Measurements from ENCODE around the gene SCARF2.
"Not testable (repeated sequence)": the region's sequence is repeated elsewhere in the genome, so short reads cannot be mapped to it uniquely, and the experiment has no call there.

The SCARF2 gene

DNA sequence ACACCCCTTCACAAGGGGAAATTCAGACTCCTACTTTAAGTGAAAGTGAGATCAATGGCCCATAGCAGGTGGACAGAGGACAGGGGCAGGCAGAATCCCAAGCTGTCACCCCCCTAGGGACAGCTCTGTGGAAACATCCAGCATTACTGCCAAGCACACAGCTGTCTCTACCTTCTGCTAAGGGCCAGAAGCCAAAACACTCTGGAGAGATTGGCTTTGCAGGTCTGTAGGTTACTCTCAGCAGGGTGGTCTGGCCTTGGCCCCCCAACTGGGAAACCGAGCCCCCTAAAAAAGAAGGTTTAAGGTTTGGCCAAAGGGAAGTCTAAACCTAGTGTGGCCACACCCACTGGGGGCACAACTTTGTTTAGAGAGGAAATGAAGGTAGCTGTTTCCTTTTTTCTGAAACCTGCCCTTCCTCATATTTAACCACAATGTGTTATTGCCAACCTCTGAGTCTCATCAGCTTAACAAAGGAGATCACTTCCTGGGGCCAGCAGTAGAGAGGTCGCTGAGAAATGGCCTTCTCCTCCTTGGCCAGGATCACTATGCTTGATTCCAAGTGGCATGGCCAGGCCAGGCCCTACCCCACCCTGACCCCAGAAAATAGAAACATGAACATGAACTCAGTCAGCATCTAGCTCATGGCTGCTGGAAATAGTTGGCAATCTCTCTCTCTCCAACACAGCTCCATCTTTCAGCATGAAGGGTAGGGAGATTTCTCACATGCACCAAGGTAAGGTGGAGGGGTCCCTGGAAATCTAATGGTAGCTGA, 25.9 kb upstream of the SCARF2 start:
- no peak overlapping the region for H3K4me3 ChIP-seq (ENCODE audit: low read depth, low read length)

DNA sequence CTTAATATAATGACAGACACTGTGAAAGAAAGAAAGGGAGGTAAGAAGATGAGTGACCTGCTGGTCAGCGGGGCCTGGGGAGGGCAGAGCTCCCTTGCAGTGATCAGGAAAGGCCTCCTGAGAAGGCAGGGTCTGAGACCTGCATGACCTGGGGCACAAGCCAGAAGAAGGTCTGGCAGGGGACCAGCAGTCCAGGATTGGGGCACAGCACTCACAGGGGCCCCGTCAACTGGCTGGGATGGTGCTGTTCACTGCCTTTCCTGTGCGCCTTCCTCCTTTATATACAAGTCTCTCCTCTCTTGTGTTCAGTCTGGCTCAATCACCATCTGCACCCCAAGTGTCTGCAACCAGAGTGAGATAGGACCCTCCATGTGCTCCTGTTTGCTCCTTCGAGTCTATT, 22.2 kb upstream of the SCARF2 start:
- no peak overlapping the region for H3K4me3 ChIP-seq (ENCODE audit: low read depth, low read length)

DNA sequence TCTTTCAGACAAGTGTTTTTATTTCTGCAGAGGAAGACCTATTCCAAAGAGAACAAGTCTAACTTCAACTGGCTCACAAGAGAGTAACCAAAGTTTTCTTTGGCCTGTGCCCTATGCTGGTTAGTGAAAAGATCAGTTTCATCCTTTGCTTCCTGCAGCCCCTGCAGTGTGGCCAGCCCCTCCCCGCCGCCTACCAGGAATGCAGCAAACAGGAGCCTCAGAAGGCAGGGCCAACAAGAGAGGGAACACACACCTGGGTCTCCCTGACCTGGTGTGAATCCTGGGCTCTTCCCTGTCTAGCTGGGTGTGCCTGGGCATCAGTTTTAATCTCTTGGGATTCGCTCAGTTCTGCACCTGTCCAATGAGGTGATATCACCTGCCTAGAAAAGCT, 21.5 kb upstream of the SCARF2 start:
- H3K4me3 ChIP-seq (ENCODE audit: low read depth, low read length): no peak overlapping the region

DNA sequence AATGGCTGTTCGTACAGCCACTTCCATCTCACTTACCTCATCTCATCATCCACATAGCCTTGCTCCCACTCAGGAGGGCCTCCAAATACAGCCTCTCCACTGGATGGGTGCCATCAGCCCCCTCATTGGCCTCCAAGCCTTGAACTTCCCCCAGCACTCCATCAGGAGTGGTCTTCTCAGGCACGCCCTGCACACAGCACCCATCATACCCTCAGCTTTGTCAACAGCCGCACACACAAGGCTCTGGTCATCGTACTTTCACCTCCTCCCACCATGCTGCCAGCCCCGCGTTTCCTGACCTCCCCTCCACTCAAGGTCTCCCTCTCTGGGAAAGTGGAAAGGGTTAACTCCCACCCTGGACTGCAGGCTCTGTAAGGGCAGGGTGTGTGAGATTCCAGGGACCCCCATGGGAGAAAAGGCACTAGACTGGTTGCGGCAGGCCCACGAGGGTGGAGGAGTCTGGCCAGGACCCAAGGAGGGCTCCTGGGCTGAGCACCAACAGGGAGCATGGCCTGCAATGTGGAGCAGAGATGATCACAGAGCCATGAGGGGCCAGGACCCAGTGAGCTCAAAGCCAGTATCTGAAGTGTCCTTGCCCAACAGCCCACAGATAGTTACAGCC, 21.0 kb upstream of the SCARF2 start:
- no peak overlapping the region for H3K4me3 ChIP-seq (ENCODE audit: low read depth, low read length)

DNA sequence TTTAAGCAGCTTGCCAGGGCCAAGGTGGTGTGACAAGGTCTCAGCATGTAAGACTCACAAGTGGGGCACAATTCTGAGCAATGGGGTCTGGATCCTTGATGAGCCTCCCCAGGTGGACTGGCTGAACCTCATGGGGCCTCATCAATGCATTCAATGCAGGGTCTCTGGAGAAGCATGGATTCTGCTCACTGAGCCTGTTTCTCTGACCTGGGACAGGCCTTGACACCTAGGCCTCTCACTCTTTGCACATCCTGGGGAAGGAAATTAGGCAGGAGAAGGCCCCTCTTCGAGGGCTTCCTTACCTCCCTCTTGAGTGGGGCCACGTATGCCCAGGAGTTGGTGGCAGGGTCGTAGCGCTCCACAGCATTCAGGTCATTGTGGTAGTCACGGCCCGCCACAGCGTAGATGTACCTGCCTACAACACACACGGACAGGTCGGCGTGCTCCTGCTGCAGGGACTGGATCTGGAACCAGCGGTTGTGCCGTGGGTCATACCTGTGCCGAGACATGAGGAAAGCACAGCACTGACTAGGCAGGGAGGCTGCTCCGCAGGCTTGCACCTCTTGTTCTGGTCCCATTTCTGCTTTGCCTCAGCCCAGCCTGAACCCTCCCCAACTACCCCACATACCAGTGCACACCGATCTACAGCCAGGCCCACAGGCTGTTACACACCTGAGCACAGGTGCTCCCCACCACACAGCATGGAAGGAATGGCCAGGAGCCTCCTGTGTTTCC, 20.0 kb upstream of the SCARF2 start:
- H3K4me3 ChIP-seq (ENCODE audit: low read depth, low read length): no peak overlapping the region

DNA sequence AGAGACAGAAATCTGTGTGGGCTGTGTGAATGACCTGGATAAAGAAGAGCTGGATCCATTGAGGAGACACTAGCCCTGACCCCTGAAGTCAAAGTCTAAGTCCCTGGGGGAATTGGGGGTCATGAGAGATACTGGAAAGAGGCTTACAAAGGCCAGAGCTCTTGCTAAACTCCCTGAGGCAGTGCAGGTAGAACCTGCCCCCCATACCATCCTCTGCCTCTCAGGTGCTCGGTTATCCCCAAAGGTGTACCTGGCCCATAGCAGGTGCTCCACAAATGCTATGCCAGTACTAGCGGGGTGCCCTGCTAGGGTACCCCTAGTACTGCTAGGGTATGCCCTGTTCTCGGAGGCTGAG, 19.1 kb upstream of the SCARF2 start:
- H3K4me3 ChIP-seq (ENCODE audit: low read depth, low read length): no peak overlapping the region

DNA sequence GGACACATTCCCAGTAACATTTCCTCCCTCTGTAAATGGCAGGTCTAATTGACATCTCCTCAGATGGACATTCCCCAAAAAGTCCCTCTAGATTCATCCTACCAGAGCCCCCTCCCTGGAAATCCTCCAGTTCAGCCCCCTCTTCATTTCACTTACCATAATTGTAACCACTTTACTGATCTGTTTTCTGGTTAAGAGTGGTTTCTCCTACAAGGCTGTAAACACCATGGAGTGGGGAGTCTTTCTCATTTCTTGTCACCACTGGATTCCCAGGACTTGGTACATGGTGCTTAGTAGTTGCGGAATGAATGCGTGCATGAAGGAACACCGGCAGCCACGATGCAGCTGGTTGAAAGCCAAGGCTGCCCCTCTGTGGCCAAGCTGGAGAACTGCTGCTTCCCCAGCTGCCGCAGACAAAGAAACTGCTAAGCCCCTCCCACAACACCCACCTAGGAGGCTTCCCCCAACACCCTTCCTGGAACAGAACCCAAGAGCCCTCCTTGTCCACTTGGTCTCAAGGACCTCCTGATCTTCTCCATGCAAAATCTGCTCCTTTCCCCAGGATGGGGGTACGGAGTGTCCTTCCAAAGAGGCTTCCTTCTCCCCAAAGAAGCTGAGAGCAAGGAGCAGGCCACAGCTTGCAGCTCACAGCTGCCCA, 18.6 kb upstream of the SCARF2 start:
- no peak overlapping the region for H3K4me3 ChIP-seq (ENCODE audit: low read depth, low read length)

DNA sequence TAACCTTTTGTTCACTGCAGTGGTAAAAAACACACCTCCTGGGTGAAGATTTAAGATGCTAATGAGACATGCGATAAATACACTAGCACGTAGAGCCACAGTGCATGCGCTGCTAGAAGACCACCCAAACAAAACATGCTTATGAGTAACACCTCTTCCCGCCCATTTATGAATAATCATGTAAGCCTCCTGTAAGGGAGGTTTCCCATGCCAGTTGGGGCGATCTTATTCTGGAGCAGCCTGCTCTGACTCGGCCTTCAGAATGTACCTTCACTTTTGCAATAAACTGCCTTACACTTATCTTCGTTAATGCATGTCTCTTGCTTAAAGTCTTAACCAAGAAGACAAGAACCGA, 18.1 kb upstream of the SCARF2 start:
- H3K4me3 ChIP-seq (ENCODE audit: low read depth, low read length): no peak overlapping the region

DNA sequence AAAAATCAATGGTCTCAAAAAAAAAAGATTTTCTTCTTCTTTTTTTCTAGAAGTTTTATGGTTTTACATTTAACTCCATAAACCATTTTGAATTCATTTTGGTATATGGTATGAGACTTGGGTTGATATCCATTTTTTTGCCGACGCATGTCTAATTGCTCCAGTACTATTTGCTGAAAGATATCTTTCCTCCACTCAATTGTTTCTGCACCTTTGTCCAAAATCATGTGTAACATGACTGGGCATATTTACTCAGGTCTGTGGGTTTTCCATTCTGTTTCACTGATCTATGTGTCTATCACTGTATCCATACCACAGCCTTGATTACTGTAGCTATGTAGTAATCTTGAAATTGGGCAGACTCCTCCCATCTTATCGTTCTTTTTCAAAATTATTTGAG, 15.6 kb upstream of the SCARF2 start:
- no peak overlapping the region for H3K4me3 ChIP-seq (ENCODE audit: low read depth, low read length)

DNA sequence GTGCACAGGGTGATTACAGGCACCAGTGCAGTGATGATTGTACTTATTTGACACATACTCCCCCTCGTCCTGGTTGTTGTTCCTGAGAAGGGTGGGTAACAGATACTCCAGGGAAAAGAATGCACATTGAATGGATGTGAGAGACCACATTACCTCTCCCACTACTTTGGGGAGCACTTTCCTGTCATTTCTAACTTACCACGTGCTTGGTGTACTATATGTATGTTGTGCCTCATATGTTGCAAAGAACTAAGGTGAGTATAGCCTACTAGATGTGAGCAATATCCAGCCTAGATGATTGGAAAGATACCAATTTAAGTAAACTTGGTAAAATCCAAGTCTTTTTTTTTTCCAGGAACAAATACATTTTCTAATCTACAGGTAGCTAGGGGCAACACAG, 14.3 kb upstream of the SCARF2 start:
- no peak overlapping the region for H3K4me3 ChIP-seq (ENCODE audit: low read depth, low read length)

DNA sequence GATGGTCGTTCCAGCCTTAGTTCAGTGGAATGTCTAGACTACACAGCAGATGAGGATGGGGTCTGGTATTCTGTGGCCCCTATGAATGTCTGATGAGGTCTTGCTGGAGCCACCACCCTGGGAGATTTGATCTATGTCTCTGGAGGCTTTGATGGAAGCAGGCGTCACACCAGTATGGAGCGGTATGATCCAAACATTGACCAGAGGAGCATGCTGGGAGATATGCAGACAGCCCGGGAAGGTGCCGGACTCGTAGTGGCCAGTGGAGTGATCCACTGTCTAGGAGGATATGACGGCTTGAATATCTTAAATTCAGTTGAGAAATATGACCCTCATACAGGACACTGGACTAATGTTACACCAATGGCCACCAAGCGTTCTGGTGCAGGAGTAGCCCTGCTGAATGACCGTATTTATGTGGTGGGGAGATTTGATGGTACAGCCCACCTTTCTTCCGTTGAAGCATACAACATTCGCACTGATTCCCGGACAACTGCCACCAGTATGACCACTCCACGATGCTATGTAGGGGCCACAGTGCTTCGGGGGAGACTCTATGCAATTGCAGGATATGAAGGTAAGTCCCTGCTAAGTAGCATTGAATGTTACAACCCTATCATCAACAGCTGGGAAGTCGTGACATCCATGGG, 13.6 kb upstream of the SCARF2 start:
- not testable (repeated sequence) for H3K4me3 ChIP-seq (ENCODE audit: low read depth, low read length)

DNA sequence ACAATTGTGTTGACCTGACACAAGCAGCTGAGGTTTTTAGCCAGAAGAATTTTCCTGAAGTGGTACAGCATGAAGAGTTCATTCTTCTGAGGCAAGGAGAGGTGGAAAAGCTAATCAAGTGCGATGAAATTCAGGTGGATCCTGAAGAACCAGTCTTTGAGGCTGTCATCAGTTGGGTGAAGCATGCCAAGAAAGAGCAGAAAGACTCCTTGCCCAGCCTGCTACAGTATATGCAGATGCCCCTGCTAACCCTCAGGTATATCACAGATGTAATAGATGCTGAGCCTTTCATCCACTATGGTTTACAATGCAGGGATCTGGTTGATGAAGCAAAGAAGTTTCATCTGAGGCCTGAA, 12.9 kb upstream of the SCARF2 start:
- H3K4me3 ChIP-seq (ENCODE audit: low read depth, low read length): no peak overlapping the region

DNA sequence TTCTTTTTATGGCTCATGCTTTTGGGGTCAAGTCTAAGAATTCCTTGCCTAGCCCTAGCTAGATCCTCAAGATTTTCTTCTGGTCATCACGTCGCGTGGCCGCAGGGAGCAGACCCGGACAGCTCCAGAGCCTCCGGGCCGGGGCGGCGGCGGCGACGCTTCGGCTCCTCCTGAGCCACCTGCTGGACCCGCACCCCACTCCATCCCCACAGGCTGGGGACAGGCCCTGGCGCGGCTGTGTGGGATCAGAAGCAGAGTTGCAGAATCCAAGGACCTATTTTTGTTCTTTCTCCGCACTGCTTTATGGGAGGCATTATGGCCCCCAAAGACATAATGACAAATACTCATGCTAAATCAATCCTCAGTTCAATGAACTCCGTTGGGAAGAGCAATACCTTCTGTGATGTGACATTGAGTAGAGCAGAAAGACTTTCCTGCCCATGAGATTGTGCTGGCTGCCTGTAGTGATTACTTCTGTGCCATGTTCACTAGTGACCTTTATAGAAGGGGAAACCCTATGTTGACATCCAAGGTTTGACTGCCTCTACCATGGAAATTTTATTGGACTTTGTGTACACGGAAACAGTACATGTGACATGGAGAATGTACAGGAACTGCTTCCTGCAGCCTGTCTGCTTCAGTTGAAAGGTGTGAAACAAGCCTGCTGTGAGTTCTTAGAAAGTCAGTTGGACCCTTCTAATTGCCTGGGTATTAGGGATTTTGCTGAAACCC, 12.4 kb upstream of the SCARF2 start:
- H3K4me3 ChIP-seq (ENCODE audit: low read depth, low read length): no peak overlapping the region

DNA sequence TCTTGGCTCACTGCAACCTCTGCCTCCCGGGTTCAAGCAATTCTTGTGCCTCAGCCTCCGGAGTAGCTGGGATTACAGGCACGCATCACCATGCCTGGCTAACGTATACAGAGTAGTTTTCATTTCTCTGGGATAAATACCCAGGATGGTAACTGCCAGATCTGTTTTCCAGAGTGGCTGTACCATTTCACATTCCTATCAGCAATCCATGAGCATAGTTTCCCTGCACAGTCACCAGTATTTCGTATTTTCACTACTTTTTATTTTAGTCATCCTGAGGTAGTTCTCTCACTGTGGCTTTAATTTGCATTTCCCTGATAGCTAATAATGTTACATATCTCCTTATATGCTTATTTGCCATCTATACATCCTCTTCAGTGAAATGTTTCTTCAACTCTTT, 11.0 kb upstream of the SCARF2 start:
- H3K4me3 ChIP-seq (ENCODE audit: low read depth, low read length): no peak overlapping the region

DNA sequence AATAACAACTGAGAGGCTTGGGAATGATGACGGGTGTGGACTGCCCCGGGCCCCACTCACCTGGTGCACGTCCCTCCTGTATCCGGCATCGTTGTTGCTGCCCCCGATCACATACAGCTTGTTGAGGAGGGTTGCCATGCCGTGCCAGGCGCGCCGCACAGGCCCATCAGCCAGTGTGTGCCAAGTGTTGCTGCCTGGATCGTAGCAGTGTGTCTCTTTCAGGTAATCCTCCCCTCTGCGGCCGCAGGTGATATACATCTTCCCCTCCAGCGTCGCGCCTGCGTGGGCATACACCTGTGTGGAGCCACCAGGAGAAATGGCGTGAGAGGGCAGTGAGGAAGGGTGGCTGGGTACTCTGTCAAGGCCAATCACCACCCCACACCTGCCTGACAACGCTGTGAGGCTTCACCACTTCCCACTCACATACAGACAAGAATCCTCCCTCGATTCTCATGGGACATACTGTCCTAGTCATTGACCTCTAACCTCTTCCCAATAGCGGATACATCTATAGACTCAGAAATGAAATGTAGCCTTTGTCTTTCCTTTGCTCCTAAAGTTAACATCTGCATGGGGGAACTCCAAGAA, 8.9 kb upstream of the SCARF2 start:
- no peak overlapping the region for H3K4me3 ChIP-seq (ENCODE audit: low read depth, low read length)

DNA sequence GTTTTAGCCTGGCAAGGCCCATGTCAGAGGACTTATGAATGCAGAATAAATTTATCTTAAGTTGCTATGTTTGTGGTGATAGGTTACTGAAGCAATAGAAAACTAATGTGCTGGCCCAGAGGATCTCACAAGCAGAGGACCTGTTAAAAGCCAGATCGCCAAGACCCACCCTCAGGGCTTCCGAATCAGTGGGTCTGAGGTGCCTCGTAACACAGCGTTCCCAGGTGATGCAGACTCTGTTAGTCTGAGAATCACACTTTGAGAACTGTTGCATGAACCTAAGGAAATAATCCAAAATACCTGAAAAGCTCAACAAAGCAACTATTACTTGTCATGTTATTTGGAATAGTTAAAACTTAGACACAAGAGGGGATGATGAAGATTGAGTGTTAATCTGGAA, 6.7 kb upstream of the SCARF2 start:
- H3K4me3 ChIP-seq (ENCODE audit: low read depth, low read length): no peak overlapping the region

DNA sequence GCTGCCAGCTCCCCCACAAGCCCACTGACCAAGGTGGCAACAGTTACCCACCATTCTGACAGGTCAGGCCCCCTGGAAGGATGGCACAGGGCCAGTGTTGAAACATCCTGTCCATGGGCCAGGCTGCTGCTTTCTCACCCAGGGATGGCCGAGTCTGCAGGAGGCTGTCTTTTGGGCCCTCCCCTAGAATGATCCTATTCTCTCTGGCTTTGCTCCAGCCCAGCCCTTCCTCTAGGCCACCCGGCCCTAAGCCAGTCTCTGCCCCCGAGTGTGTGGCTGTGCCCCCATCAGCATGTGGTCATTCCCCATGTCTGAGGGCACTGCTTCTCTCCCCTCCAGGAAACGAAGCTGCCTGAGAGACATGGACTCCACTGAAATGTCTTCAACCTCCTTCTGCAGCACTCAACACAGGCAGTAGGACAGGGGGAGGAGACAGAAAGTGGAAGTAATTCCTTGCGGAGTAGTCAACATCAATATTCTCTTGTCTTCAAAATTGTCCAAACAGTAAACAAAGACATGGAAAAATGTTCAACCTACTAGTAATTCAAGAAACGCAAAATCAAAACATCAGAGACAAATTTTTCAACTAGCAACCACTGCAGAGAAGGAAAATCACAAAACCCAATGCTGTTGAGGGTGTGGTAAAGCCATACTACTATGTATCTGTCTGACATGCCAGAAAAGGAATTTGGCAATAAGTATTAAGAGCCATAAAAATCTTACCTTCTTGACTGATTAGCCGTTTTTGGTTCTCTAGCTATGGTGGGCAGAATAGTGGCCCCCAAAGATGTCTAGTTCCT, 5.1 kb upstream of the SCARF2 start:
- H3K4me3 ChIP-seq (ENCODE audit: low read depth, low read length): no peak overlapping the region

DNA sequence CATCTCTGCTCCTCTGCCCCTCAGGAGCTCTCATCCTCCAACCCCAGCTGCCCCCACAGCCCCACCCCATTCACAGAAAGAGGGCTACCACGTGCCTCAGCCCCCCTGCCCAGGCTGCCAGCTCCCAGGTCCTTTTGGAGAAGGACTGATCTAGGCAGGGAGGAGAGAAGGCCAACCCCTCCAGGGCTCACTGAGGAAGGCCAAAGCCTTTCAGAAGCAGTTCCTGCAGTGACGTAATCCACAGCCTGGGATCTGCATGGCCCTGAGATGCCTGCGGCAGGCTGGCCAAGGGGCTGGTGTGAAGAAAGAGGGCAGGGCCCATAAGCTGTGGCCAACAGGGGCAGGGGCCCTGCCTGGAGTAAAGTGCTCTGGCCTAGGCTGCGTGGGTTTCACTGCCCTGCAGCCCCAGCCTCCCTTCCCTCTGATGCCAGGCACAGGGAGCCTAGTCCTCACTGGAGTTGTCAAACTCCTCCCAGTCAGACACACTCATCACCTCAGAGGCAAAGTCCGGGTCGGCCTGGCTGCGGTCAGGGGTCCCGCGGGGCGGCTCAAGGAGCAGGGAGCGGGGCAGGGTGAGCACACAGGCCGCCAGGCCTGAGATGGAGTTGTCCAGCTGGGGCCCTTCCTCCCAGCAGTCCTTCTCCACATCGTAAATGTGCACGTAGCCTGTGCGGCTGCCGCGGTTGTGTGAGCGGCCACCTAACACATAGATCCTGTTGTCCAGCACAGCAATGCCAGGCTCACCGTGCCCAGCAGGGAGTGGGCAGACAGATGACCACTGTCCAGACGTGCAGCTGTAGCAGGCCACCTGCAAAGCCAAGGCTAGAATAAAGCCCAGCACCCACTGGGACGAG, 4.2 kb upstream of the SCARF2 start:
- no peak overlapping the region for H3K4me3 ChIP-seq (ENCODE audit: low read depth, low read length)

All from iPS-11a (cell line).